ENCODE data around the gene LRRC10B.

DNA sequence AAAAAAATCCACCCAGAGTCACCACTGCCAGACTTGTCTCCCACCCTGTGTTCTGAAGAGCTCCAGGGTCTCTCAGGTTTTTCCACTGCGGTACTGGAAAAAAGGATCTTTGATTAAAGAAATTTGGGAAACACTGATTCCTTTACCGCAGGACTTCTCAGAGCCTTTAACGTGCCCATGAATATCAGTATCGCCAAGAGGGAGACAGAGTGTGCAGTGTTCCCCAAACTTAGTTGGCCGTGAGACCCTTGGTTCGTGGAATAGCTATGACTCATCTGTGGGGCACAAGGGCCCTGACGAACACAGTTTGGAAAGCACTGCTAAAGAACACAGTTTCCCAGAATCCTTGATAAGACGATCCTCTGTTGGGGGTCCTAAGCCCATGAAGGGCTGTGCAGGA, 40.6 kb downstream of the LRRC10B start:
- TF ChIP-seq, protein P1, sequence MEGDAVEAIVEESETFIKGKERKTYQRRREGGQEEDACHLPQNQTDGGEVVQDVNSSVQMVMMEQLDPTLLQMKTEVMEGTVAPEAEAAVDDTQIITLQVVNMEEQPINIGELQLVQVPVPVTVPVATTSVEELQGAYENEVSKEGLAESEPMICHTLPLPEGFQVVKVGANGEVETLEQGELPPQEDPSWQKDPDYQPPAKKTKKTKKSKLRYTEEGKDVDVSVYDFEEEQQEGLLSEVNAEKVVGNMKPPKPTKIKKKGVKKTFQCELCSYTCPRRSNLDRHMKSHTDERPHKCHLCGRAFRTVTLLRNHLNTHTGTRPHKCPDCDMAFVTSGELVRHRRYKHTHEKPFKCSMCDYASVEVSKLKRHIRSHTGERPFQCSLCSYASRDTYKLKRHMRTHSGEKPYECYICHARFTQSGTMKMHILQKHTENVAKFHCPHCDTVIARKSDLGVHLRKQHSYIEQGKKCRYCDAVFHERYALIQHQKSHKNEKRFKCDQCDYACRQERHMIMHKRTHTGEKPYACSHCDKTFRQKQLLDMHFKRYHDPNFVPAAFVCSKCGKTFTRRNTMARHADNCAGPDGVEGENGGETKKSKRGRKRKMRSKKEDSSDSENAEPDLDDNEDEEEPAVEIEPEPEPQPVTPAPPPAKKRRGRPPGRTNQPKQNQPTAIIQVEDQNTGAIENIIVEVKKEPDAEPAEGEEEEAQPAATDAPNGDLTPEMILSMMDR (IDR thresholded peaks at IDR 0.05): no peak
- TF ChIP-seq POLR2AphosphoS5 (IDR thresholded peaks at IDR 0.05) (no peak), POLR2A (IDR thresholded peaks at IDR 0.05) (no peak), EP300 (IDR thresholded peaks at IDR 0.05) (no peak)

Data from stomach (tissue), 4 donors.